Testis (tissue), 5 donors: ENCODE results near the gene DCAF5. TPM values are rescaled to one million over a fixed set of nuclear protein-coding genes. Genes with fewer than 3 reads are reported as not detected.

ENCODE experiments used
- DNase-seq: peaks from one replicate; pipeline ENCODE4 v3.0.0-alpha.2; 2019
- H3K27ac ChIP-seq, 2 donors: fragments of 200-600 bp; sonication (generic); one replicate each; pipeline ENCODE4 v1.5.1; 2019
- H3K27me3 ChIP-seq: fragments of 200-600 bp; sonication (generic); one replicate; pipeline ENCODE4 v1.5.1; 2019
- H3K36me3 ChIP-seq: fragments of 200-600 bp; sonication (generic); one replicate; pipeline ENCODE4 v1.5.1; 2017; ENCODE audit warnings: low read depth; ENCODE audit errors: missing control alignments
- H3K4me1 ChIP-seq: fragments of 200-600 bp; sonication (generic); one replicate; pipeline ENCODE4 v1.5.1; 2019
- H3K4me3 ChIP-seq, 2 donors: fragments of 200-600 bp; sonication (generic); one replicate each; pipeline ENCODE4 v1.5.1; 2017 to 2019
- H3K9me3 ChIP-seq: fragments of 200-600 bp; sonication (generic); one replicate; pipeline ENCODE4 v1.5.1; 2017
- CTCF ChIP-seq, 3 experiments: fragments of 450-650 bp in 2 of 3; fragments of 200-600 bp in 1 of 3; sonication (generic) in 1 of 3; IDR thresholded peaks; one replicate each; pipeline ENCODE4 v1.5.1; 2016 to 2019; ENCODE audit warnings: antibody characterized with exemption in 3 of 3, mild to moderate bottlenecking in 2 of 3, moderate library complexity in 1 of 3
- POLR2A ChIP-seq: fragments of 450-650 bp; IDR thresholded peaks from one replicate; pipeline ENCODE4 v1.6.1; 2017; ENCODE audit warnings: antibody characterized with exemption, mild to moderate bottlenecking, moderate library complexity
- WGBS, 2 donors: methylation state at CpG; one replicate each; pipeline ENCODE4 v1.1.5; 2018; 5-methylcytosine and 5-hydroxymethylcytosine counted together
- intact Hi-C: fragments of 100-400 bp; cut with DNase I; formaldehyde crosslinking; loops from one replicate; pipeline ENCODE4 v1.15.1; 2023; ENCODE audit warnings: low total_unique reads
- long read RNA-seq, 2 donors: transcript quantifications; one replicate each; lab custom pipeline, GENCODE V29; 2026
- polyA plus RNA-seq: library from polyadenylated mRNA; stranded (reverse); fragments of 350-450 nt; fragmentation: Illumina TruSeq; extraction: RNeasy Lipid Tissue Mini Kit (QIAGEN cat#74804); gene quantifications from one replicate; pipeline ENCODE4 v1.2.3, GENCODE V29; 2014; ENCODE audit warnings: low read depth, low replicate concordance; ENCODE audit not compliant: insufficient read depth
- total RNA-seq, 2 donors: library from RNA; depleted of rRNA; stranded (reverse); fragments of >200 nt; gene quantifications; one replicate each; pipeline ENCODE4 v1.2.3, GENCODE V29; 2016

The DCAF5 gene, protein sequence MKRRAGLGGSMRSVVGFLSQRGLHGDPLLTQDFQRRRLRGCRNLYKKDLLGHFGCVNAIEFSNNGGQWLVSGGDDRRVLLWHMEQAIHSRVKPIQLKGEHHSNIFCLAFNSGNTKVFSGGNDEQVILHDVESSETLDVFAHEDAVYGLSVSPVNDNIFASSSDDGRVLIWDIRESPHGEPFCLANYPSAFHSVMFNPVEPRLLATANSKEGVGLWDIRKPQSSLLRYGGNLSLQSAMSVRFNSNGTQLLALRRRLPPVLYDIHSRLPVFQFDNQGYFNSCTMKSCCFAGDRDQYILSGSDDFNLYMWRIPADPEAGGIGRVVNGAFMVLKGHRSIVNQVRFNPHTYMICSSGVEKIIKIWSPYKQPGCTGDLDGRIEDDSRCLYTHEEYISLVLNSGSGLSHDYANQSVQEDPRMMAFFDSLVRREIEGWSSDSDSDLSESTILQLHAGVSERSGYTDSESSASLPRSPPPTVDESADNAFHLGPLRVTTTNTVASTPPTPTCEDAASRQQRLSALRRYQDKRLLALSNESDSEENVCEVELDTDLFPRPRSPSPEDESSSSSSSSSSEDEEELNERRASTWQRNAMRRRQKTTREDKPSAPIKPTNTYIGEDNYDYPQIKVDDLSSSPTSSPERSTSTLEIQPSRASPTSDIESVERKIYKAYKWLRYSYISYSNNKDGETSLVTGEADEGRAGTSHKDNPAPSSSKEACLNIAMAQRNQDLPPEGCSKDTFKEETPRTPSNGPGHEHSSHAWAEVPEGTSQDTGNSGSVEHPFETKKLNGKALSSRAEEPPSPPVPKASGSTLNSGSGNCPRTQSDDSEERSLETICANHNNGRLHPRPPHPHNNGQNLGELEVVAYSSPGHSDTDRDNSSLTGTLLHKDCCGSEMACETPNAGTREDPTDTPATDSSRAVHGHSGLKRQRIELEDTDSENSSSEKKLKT
- total RNA-seq, result 100 to 1,000 TPM in 1 of 2 donors, 10 to 100 TPM in 1; 97.7 to 129 TPM
- 168 TPM for polyA plus RNA-seq
- long read RNA-seq, donor 1, full-length matches to known transcripts, result 16 of 45 reads
- long read RNA-seq, donor 1, partial matches to known transcripts, result 29 of 45 reads
- long read RNA-seq, donor 1, other reads (novel, unspliced or antisense), result 0 of 45 reads
- long read RNA-seq, donor 2, full-length matches to known transcripts, result 5 of 5 reads
- long read RNA-seq, donor 2, partial matches to known transcripts, result 0 of 5 reads
- long read RNA-seq, donor 2, other reads (novel, unspliced or antisense), result 0 of 5 reads

GRCh38 chr14:69152902-69153151, at the start of gene DCAF5:
Gene DCAF5, minus strand, starts transcription at chr14:69153119. Its CDS starts 141 bp downstream, at chr14:69152978.
- DNase-seq, result peak; percentile 96
- WGBS, 2 donors, result 2% methylated on average over 15 of the region's 26 CpGs; no CpG with 5 or more reads in 1 of the 2 donors

DNA sequence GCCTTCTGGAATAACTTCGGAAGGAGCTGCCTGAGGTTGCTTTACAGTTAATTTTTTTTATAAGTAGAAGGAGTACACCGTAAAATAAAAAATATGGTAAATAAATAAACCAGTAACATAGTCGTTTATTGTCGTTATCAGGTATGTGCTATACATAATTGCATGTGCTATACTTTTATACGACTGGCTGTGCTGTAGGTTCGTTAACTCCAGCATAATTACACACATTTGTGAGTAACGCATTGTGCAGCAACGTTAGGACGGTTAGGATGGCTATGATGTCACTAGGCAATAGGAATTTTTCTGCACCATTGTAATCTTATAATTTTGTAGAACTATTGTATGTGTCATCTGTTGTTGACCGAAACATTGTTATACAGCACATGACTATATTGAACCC, 46.9 kb upstream of the DCAF5 start:
- intact Hi-C loops, result no loop called here
- Histone ChIP-seq H3K27me3 (no peaks in the 10 kb centered on the region), H3K9me3 (no peaks in the 10 kb centered on the region), H3K4me3 (no peak overlapping the region), H3K27ac (no peak overlapping the region), H3K36me3 (no peaks in the 10 kb centered on the region), H3K4me1 (no peaks in the 10 kb centered on the region)
- 87 to 88% methylated on average over 10 of the region's 10 CpGs for WGBS, 2 donors
- DNase-seq, result no peak
- no peak for TF ChIP-seq POLR2A
- TF ChIP-seq CTCF (IDR thresholded peaks at IDR 0.05), result no peak

More at GRCh38 chr14:69152902-69153151, at the start of gene DCAF5:
- intact Hi-C loops, result no loop called here
- Histone ChIP-seq H3K27me3 (no peaks in the 10 kb centered on the region), H3K4me1 (peaks cover 19% of the 10 kb centered on the region), H3K27ac (peak within 1 kb of the TSS; percentile 89 to 97), H3K36me3 (no peaks in the 10 kb centered on the region), H3K9me3 (no peaks in the 10 kb centered on the region), H3K4me3 (peak within 1 kb of the TSS; percentile 93 to 97)
- TF ChIP-seq CTCF (IDR thresholded peaks at IDR 0.05) (no peak), POLR2A (no peak)

GRCh38 chr14:69193721-69194120, 40.8 kb upstream of the DCAF5 start:
- TF ChIP-seq POLR2A (no peak), CTCF (IDR thresholded peaks at IDR 0.05) (no peak)
- DNase-seq, result no peak
- Histone ChIP-seq H3K27ac (no peak overlapping the region), H3K4me1 (peaks cover 6% of the 10 kb centered on the region), H3K4me3 (no peak overlapping the region), H3K27me3 (no peaks in the 10 kb centered on the region), H3K36me3 (no peaks in the 10 kb centered on the region), H3K9me3 (no peaks in the 10 kb centered on the region)
- intact Hi-C loops, result no loop called here
- WGBS, 2 donors, result 90% methylated on average over 5 of the region's 5 CpGs

GRCh38 chr14:69191340-69192111, 38.6 kb upstream of the DCAF5 start, which contains the start of gene EXD2:
Gene EXD2, plus strand, starts transcription at chr14:69191498. Its CDS starts 17,973 bp downstream, at chr14:69209471.
- Histone ChIP-seq H3K36me3 (no peaks in the 10 kb centered on the region), H3K9me3 (no peaks in the 10 kb centered on the region), H3K4me1 (peaks cover 6% of the 10 kb centered on the region), H3K27ac (peak within 1 kb of the TSS; percentile 1 to 70), H3K4me3 (peak within 1 kb of the TSS; percentile 68 to 81), H3K27me3 (no peaks in the 10 kb centered on the region)
- TF ChIP-seq POLR2A (no peak), CTCF (IDR thresholded peaks at IDR 0.05) (peak in 1 of 3 experiments; percentile 9)
- intact Hi-C loops, result no loop called here
- 0% methylated on average over 39 to 58 of the region's 58 CpGs for whole genome bisulfite sequencing, 2 donors
- DNase-seq, result peak; percentile 94
